CD4-positive, alpha-beta T cell (primary cell): Measurements from ENCODE around the gene RAMP3. TPM values are rescaled to one million over a fixed set of nuclear protein-coding genes. Genes with fewer than 3 reads are reported as not detected.
A peak's percentile ranks its signal among the peaks of the same experiment; 100 is the strongest.

Source experiments
- ATAC-seq: fragments of 200-7000 bp; cut with Tn5 transposase; one replicate; pipeline ENCODE4 v1.10.0; 2022; ENCODE audit warnings: mild to moderate bottlenecking; ENCODE audit not compliant: poor library complexity
- CTCF ChIA-PET: fragments of 350-600 bp; sonication (Branson Sonifier 250); formaldehyde crosslinking; loops from one replicate; lab custom pipeline; 2021; ENCODE audit warnings: antibody characterized with exemption, inconsistent platforms; lab: Charles Lee
- POLR2A ChIA-PET: fragments of 350-600 bp; sonication (Branson Sonifier 250); formaldehyde crosslinking; loops from one replicate; lab custom pipeline; 2021; ENCODE audit warnings: antibody characterized with exemption, inconsistent platforms; lab: Charles Lee
- DNase-seq, 14 experiments: peaks; one replicate each; pipeline ENCODE4 v3.0.0-alpha.2; 2013 to 2020; ENCODE audit warnings: mixed read lengths in 2 of 14
- H3K27ac ChIP-seq, 2 donors: one replicate each; pipeline versions ENCODE4 v1.5.1 to v1.7.0; 2013; ENCODE audit warnings: low read length in 2 of 2, low read depth in 1 of 2, mild to moderate bottlenecking in 1 of 2
- H3K27me3 ChIP-seq, 2 experiments: 1 replicate in 1 of 2; 2 replicates in 1 of 2; pipeline versions ENCODE4 v1.6.1 to v1.7.0; 2013; ENCODE audit warnings: low read length in 2 of 2, control low read depth in 1 of 2, mild to moderate bottlenecking in 1 of 2, moderate library complexity in 1 of 2; ENCODE audit not compliant: insufficient read depth in 2 of 2, control insufficient read depth in 1 of 2
- H3K36me3 ChIP-seq: one replicate; pipeline ENCODE4 v1.6.1; 2013; ENCODE audit warnings: low read length, control low read depth; ENCODE audit not compliant: insufficient read depth
- H3K4me1 ChIP-seq: one replicate; pipeline ENCODE4 v1.6.1; 2013; ENCODE audit warnings: low read length, control low read depth; ENCODE audit not compliant: insufficient read depth
- H3K4me3 ChIP-seq: one replicate; pipeline ENCODE4 v1.5.1; 2013; ENCODE audit warnings: mild to moderate bottlenecking, low read length, moderate library complexity
- H3K9me3 ChIP-seq, 2 experiments: 1 replicate in 1 of 2; 2 replicates in 1 of 2; pipeline versions ENCODE4 v1.6.1 to v1.7.0; 2013; ENCODE audit warnings: low read length in 2 of 2, mild to moderate bottlenecking in 2 of 2, control low read depth in 1 of 2, moderate library complexity in 1 of 2; ENCODE audit not compliant: control insufficient read depth in 1 of 2, insufficient read depth in 1 of 2
- H3K27ac Mint-ChIP-seq: one replicate; pipeline ENCODE4 v1.8.0; 2020; ENCODE audit warnings: mixed read lengths
- H3K27me3 Mint-ChIP-seq: one replicate; pipeline ENCODE4 v1.8.0; 2021; ENCODE audit warnings: mixed read lengths
- H3K36me3 Mint-ChIP-seq: one replicate; pipeline ENCODE4 v1.8.0; 2021; ENCODE audit warnings: low read depth, mixed read lengths
- H3K4me1 Mint-ChIP-seq: one replicate; pipeline ENCODE4 v1.8.0; 2021; ENCODE audit warnings: low read depth, mixed read lengths
- H3K4me3 Mint-ChIP-seq: one replicate; pipeline ENCODE4 v1.8.0; 2020; ENCODE audit warnings: mild to moderate bottlenecking, mixed read lengths
- H3K9me3 Mint-ChIP-seq: one replicate; pipeline ENCODE4 v1.8.0; 2020; ENCODE audit warnings: mixed read lengths
- CTCF ChIP-seq: fragments of 200-600 bp; IDR thresholded peaks from one replicate; pipeline ENCODE4 v1.8.0; 2022; ENCODE audit warnings: antibody characterized with exemption, mild to moderate bottlenecking
- intact Hi-C, 2 experiments: fragments of 100-400 bp; cut with DNase I in 1 of 2; cut with micrococcal nuclease in 1 of 2; formaldehyde crosslinking; loops; one replicate each; pipeline versions ENCODE4 v1.15.1 to v1.9.0; 2023 to 2025; cut with DNase I, micrococcal nuclease
- total RNA-seq, 174 experiments: library from RNA in 2 of 174; stranded (reverse) in 2 of 174; gene quantifications; one replicate each; pipeline ENCODE4 v1.2.3 and lab custom pipeline; 2021 to 2026

Gene RAMP3
- total RNA-seq, 2 experiments from 2014 or later: not detected

GRCh38 chr7:45123913-45124710 lies 33.5 kb upstream of the RAMP3 start:
- no peaks in the 10 kb centered on the region for H3K36me3 Mint-ChIP-seq
- peaks cover 31% of the 10 kb centered on the region for H3K4me1 ChIP-seq
- no peak overlapping the region for H3K27ac Mint-ChIP-seq
- ChIA-PET CTCF (interaction anchor here (1.0 kb wide), 1 partner anchor 13 kb away, joined by 3 read pairs; the partner anchor contains the start of gene TBRG4), POLR2A (interaction anchor here (1.2 to 2.3 kb wide), 2 partner anchors 13 to 518 kb away, joined by 3 to 13 read pairs; partner anchors contain the start of genes OGDH and TBRG4)
- TF ChIP-seq CTCF: no peak
- no peak overlapping the region for H3K4me3 Mint-ChIP-seq
- no peaks in the 10 kb centered on the region for H3K36me3 ChIP-seq
- no peak for DNase-seq
- H3K27ac ChIP-seq: peak overlapping the region in 1 of 2 donors; percentile 47
- no peaks in the 10 kb centered on the region for H3K27me3 ChIP-seq
- intact Hi-C loops: no loop called here
- no peak for ATAC-seq
- H3K9me3 ChIP-seq: no peaks in the 10 kb centered on the region
- peaks cover 15% of the 10 kb centered on the region for H3K4me1 Mint-ChIP-seq
- peaks cover 4% of the 10 kb centered on the region for H3K27me3 Mint-ChIP-seq
- H3K9me3 Mint-ChIP-seq: no peaks in the 10 kb centered on the region
- no peak overlapping the region for H3K4me3 ChIP-seq

GRCh38 chr7:45125193-45125904 lies 32.2 kb upstream of the RAMP3 start:
- CTCF ChIA-PET: interaction anchor here (0.6 kb wide), 1 partner anchor 114 kb away, joined by 3 read pairs; no protein-coding TSS in a partner anchor
- Mint-ChIP-seq H3K27ac (no peak overlapping the region), H3K36me3 (no peaks in the 10 kb centered on the region), H3K4me3 (no peak overlapping the region), H3K27me3 (no peaks in the 10 kb centered on the region), H3K4me1 (peaks cover 15% of the 10 kb centered on the region), H3K9me3 (no peaks in the 10 kb centered on the region)
- POLR2A ChIA-PET: interaction anchor here (2.3 kb wide), 1 partner anchor 14 kb away, joined by 13 read pairs; the partner anchor contains the start of gene TBRG4
- no peak for TF ChIP-seq CTCF
- no peak overlapping the region for H3K4me3 ChIP-seq
- DNase-seq (peak in 1 of 14 experiments; percentile 7), ATAC-seq (no peak)
- H3K27me3 ChIP-seq: no peaks in the 10 kb centered on the region
- peaks cover 31% of the 10 kb centered on the region for H3K4me1 ChIP-seq
- H3K27ac ChIP-seq: no peak overlapping the region
- intact Hi-C loops: no loop called here
- H3K36me3 ChIP-seq: no peaks in the 10 kb centered on the region
- no peaks in the 10 kb centered on the region for H3K9me3 ChIP-seq

DNA sequence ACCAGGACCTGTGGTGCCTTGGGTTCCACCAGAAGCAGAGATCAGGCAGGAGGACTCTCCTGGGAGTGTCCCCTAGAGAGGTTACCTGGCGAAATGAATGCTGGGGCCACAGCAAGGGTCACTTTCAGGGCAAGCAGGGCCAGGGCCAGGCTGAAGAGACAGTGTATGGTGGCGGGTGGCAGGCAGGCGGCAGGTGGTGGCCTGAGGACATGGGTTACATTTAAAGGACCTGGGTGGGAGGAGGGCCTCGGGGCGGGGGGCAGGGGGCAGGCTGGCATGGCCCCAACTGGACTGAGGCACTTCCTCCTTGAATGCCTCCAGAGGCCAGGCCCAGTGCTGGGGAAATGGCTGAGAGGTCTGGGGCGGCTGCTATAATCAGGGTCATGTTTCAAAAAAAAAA lies 31.4 kb upstream of the RAMP3 start:
- TF ChIP-seq CTCF: no peak
- Mint-ChIP-seq H3K9me3 (no peaks in the 10 kb centered on the region), H3K36me3 (no peaks in the 10 kb centered on the region), H3K4me3 (no peak overlapping the region), H3K27ac (no peak overlapping the region), H3K4me1 (peaks cover 15% of the 10 kb centered on the region), H3K27me3 (no peaks in the 10 kb centered on the region)
- Histone ChIP-seq H3K27me3 (no peaks in the 10 kb centered on the region), H3K9me3 (no peaks in the 10 kb centered on the region), H3K27ac (no peak overlapping the region), H3K4me3 (no peak overlapping the region), H3K36me3 (no peaks in the 10 kb centered on the region), H3K4me1 (peaks cover 31% of the 10 kb centered on the region)
- intact Hi-C loops: no loop called here
- CTCF ChIA-PET: no interaction called here
- no peak for DNase-seq
- POLR2A ChIA-PET: no interaction called here
- no peak for ATAC-seq
